Nucleus accumbens (tissue), 56 donors: ENCODE results near the gene ASIP.
"Not testable (repeated sequence)": the region's sequence is repeated elsewhere in the genome, so short reads cannot be mapped to it uniquely, and the experiment has no call there.

Experiments used
- DNase-seq, 56 donors: peaks; one replicate each; lab custom pipeline; 2025; lab: John Stamatoyannopoulos, UW

ASIP gene

DNA sequence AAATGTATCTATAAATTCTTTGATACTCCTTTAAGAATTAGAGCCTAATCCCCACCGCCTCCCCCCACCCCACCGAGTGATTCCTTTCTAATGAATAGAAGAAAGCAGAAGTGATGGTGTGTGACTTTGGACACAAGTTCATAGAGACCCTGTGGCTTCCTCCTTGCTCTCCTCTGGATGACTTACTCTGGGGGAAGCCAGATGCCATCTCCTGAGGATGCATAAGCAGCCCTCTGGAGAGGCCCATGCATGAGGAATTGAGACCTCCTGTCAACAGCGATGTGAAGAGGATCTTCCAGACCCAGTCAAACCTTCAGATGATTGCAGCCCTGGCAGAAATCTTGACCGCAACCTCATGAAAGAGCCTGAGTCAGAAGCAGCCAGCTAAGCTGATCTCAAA lies 40.8 kb downstream of the ASIP start:
- no peak for DNase-seq

DNA sequence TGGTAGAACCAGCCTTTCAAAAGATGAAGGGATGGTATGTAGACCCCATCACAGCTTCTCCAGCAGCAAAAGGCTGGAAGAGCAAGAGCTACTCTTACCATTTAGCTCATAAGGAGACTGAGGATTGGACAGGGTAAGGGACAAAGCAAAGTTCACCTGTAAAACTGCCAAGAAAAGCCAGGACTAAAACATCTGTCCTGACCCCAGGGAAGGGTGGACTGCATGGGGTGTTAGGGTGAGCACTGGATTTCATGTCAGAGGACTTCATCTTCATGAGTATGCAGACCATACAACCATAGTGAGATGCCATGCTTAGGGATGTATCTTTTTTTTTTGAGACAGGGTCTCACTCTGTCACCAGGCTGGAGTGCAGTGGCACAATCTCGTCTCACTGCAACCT lies 42.6 kb downstream of the ASIP start:
- no peak for DNase-seq

DNA sequence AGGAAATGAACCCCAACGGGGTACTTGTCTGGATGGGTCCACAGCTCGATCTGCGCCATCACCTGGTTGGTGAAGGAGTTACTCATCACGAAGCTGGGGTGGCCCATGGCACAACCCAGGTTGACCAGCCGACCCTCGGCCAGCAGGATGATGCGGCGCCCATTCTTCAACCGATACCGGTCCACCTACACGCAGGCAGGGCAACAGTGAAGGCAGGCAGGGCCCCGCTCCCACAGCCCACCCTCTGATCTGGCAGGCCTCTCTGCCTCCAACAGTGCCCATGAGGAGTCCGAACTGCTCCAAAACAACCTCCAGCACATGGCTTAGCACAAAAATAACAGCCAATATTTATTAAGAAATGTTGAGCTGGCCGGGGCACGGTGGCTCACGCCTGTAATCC lies 44.2 kb downstream of the ASIP start:
- no peak for DNase-seq

DNA sequence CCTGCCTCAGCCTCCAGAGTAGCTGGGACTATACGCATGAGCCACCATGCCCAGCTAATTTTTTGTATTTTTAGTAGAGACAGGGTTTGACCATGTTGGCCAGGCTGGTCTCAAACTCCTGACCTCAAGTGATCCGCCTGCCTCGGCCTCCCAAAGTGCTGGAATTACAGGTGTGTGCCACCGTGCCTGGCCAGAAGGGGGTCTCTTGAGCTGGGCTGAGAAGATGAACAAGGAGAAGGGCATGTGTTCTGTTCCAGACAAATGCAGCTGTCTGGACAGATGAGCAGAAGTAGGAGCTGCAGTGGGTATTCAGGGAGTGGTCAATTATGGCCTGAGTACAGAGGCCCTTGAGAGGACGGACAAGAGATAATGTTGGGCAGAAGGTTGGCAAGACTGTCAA lies 46.3 kb downstream of the ASIP start:
- not testable (repeated sequence) for DNase-seq

DNA sequence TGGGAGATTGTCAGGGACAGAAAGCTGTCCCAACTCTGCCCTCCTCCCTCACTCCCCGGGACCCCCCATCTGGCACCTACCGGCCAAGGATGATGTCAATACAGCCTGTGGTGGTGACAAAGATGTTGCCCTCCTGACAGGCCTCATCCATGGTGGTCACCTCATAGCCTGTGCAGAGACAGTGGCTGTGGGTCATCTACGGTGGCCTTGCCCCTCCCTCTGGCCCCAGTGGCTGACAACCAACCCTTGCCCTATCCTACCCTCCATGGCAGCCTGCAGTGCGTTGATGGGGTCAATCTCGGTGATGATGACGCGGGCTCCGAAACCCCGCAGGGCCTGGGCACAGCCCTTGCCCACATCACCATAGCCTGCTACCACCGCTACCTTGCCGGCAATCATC lies 49.2 kb downstream of the ASIP start:
- DNase-seq = no peak

DNA sequence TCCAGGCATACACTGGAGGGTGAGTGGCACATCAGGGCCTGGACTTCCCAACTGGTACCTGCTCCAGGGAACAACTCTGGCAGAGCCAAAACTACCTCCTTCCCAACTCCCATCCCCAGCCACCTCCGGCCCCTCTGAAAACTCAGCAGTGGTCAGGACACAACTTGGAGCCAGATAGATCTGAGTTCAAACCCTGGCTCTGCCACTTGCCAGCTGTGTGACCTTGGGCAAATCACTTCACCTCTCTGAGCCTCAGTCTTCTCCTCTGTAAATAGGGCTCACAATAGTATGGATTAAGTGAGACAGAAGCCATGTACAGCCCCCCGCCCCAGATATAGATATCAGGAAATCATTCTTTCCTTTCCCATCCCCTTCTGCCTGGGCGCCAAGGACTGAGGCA lies 51.3 kb downstream of the ASIP start:
- DNase-seq = no peak

DNA sequence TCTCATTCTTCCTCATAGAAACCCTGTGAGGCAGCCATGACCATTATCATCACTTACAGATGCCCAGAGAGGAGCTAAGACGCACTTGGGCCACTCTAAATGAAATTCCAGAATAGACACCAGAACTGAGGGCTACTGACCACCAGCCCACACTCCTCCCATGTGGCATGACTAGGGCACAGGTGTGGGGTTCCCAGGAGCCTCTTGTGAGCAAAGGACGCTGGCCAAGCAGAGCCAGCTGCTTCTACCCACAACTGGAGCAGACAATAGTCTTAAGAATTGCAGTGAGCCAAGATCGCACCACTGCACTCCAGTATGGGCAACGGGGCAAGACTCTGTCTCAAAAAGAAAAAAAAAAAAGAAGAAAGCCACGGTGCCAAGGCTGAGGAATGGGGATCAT lies 51.9 kb downstream of the ASIP start:
- DNase-seq = no peak

DNA sequence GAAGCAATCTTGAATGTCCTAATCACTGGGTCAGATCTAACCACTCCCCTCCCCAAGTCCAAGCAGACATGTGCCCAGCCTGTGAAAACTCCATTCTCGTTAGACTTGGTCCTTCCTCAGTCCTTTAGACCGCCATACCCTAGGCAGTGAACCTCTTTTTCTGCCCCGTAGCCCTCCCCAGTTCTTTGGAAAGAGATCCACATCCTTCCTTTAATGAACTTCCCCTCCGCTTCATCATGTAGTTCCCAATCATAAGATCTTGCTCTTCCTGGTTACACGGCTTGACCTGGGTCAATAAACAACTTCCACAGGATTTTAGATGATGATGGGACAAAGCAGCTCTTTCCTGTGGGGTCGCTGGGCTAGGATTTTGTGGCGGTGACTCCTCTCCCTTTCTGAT lies 52.4 kb downstream of the ASIP start:
- DNase-seq = no peak

DNA sequence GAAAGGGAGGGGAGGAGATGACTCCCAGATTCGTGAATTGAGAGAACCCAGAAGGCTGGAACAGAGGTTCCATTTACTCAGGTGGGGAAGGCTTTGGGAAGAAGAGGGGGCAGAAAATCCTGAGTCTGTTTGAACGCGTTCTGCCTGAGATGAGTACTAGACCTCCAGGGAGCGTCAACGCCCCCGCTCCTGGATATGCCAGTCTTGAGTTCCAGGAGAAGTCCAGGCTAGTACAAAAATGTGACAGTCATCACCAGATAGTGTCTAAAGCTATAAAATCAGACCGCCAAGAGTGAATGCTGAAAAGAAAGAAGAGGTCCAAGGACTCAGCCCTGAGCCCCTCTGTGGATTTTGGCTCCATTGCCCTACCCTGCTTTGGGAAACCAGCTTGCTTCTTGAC lies 53.3 kb downstream of the ASIP start:
- DNase-seq = no peak

DNA sequence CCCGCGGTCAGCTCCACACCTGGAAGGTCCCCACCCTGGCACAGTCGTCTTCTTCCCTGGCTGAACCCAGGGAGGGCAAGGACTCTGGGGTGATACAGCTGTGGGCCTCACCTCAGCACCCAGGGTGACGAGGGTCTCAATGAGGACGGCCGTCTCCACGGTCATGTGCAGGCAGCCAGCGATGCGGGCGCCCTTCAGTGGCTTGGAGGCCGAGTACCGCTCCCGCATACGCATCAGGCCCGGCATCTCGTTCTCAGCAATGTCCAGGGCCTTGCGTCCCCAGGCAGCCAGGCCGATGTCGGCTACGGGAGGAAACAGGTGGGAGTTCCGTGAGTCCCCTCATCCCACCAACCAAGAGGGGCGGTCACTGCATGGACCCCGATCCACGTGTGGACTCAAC lies 54.1 kb downstream of the ASIP start:
- DNase-seq = no peak

DNA sequence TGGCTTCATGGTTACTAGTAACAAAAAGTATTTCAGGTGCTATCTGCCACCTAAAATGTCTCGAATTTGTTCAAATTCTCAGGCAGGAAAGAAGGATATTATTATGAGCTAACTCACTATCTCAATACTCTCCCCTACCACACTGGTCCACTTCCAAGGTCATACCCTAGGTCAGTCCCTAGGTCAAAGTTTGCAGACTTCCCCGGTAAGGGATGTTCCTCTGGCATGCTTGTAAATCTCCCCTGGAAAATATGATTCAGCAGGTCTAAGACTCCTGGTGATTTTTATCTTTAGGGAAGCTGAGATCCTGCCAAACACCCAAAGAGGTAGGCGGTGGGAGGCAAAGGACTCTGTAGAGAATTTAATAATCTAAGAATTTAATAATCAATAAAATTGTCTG lies 55.2 kb downstream of the ASIP start:
- DNase-seq = peak in 1 of 56 donors; percentile 10

DNA sequence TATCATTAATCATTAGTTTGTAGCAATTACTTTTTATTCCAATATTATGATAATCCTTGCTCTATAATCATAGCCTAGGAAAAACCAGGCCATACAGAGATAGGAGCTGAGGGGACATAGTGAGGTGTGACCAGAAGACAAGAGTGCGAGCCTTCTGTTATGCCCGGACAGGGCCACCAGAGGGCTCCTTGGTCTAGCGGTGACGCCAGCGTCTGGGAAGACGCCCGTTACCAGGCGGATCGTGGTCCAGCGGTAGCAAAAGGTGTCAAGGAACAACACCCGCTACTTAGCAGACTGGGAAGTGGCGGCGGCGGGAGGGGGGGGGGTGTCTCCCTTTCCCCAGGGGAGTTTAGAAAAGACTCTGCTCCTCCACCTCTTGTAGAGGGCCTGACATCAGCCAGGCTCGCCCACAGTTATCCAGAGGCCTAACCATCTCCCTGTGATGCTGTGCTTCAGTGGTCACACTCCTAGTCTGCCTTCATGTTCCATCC lies 57.1 kb downstream of the ASIP start:
- not testable (repeated sequence) for DNase-seq

DNA sequence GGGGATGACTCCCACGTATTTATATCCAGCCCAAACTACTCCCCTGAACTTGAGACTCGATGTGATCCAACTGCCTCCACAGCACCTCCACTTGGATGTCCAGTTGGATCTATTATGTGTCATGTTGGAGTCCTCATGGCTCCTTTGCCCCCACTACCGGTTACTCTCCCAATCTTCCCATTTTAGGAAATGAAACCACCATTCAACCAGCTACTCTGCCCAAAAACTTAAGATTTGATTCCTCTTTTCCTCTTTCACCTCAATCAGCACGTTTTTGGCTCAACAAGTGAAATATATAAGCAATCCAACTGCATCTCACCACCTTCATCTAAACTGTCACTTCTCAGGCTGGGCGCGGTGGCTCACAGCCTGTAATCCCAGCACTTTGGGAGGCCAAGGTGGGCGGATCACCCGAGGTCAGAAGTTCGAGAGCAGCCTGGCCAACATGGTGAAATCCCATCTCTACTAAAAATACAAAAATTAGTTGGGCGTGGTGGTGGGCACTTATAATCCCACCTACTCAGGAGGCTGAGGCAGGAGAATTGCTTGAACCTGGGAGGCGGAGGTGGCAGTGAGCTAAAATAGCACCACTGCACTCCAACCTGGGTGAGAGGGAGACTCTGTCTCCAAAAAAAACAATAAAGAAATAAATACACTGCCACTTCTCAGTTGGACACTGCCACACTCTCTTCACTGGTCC lies 58.5 kb downstream of the ASIP start:
- no peak for DNase-seq

DNA sequence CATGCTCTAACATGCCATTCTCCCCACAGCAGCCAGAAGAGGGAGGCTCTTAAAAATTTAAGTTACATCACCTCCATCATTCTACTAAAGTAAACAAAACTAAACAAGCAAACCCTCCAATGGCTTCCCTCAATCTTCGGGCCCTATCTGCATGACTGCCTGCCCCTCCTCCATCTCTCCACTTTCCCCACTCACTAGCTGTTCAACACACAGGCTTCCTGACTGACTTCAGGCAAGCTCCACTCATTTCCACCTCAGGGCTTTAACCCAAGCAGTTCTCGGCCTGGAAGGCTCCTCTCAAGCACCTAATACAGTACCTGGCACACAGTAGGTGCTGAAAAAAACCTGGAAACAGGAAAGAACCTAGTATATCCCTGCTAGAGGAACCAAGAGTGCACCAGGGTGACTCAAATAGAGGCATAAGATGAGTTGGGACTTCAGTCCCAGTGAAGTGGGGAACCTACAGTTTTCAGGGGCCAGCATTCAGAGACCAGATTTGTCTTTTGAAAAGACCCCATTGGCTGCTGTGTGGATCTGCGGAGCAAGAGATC lies 59.1 kb downstream of the ASIP start:
- DNase-seq = no peak

DNA sequence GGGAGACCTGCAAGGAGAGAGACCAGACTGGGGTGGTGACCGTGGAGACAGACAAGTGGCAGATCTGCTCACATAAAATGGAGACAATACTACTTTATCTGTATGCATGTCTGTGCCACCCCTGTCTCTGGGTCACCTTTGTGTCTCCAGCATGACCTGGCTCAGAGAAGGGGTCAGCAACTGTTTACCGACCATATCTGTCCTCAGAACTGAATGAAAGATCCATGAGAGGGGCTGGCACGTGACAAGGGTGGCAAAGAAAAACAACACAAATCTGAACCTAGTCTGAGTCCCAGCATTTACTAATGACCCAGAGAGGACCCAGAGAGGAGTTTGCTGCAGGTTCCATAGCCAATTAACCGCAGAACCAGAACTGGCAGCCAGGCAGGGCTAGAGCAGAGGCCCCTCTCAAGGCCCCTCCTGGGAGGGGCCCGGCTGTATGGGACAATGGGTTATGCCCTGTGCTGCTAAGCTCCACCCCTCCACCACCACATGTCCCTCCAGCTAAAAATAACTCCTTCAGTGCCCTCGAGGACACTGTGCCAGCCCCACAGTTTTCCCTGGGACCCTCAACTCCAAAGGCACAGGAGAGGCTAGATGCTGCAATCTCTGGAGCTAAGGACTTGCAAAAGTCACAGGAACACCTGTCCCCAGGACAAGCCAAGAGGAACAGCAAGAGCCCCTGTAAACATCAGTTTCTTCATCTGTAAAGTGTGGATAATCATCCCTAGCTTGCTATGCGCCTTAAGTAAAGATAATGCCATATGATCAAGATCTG lies 59.8 kb downstream of the ASIP start:
- peak in 1 of 56 donors; percentile 3 for DNase-seq

DNA sequence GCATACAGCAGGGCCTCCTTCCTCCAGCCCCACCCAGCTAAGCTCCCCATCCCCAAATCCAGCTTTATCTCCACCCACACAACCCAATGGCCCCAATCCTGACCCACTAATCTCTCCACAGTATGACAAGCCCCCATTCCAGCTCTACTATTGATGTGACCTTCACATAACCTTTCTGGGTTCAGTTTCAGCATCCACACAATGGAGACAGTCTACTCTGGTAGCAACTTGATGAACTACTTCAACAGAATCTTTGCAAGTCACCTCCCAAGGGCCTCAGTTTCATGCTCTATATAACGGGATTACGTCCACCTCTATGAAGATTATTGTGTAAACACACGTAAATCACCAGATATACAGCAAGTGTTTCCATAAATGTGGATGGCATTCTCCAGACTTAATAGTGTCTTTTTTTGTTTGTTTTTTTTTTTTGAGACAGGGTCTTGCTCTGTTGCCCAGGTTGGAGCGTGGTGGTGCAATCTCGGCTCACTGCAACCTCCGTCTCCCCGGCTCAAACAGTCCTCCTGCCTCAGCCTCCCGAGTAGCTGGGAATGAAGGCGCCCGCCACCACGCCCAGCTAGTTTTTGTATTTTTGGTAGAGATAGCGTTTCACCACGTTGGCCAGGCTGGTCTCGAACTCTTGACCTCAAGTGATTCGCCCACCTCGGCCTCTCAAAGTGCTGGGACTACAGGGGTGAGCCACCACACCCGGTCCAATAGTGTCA lies 60.5 kb downstream of the ASIP start:
- no peak for DNase-seq

DNA sequence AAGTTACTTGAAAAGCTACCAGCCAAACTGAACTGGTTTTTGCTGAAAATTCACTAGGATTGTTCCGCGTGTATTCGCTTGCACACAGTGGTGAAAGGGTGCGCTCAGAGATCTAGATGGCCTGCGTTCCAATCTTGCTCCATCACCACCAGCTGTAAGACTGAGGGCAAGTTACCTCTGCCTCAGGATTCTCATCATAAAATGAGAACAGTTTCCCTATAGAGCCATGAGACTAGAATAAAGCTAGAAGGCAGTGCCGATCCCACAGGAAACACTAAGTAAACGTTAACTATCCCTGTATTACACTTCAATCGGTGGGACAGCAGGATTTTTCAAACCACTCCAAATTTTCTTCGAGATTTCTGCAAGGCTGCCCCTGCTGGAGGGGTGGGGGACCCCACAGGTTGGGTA lies 61.1 kb downstream of the ASIP start:
- no peak for DNase-seq

DNA sequence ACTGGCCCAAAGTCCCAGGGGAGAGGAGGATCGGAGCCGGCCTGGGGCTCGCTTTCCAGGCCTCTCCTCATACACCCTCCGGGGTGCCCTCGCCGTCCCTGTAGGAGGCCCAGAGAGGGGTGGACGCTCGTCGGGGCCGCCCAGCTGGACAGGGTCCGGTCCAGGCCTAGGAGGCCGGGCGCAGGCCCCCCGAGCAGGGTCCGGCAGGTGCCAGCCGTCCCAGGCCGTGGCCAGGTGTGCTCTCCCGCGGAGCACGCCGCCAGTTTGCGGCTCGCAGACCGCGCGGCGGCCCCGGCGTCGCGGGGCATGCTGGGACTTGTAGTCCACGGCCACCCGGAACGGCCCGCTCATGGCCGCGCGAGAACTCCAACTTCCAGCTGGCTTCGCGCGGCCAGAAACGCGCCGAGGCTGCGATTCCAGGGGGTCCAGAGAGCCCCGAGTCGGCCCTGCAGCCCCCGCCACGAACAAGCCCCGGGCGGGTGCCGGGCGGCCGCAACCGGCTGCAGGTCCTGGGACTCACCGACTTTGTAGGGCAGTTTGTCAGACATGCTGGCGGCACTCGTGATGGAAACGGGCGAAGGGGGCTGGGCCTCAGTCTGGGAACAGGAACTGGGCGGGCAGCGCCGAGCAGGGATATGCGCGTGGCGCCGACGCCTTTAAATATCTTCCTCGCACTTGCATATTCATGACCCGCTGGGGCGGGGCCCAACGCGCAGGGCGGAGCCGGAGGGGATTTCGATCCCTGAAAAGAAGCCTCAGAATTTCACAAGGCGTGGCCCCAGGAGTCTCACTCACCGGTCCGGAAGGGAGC lies 61.7 kb downstream of the ASIP start, which contains the start of gene AHCY:
TSS of gene AHCY (minus strand) at position 633 of the 811 bp plus-strand sequence. CDS start at position 548, 85 bp downstream.
- peak; percentile 72 to 99 (median 94) for DNase-seq

DNA sequence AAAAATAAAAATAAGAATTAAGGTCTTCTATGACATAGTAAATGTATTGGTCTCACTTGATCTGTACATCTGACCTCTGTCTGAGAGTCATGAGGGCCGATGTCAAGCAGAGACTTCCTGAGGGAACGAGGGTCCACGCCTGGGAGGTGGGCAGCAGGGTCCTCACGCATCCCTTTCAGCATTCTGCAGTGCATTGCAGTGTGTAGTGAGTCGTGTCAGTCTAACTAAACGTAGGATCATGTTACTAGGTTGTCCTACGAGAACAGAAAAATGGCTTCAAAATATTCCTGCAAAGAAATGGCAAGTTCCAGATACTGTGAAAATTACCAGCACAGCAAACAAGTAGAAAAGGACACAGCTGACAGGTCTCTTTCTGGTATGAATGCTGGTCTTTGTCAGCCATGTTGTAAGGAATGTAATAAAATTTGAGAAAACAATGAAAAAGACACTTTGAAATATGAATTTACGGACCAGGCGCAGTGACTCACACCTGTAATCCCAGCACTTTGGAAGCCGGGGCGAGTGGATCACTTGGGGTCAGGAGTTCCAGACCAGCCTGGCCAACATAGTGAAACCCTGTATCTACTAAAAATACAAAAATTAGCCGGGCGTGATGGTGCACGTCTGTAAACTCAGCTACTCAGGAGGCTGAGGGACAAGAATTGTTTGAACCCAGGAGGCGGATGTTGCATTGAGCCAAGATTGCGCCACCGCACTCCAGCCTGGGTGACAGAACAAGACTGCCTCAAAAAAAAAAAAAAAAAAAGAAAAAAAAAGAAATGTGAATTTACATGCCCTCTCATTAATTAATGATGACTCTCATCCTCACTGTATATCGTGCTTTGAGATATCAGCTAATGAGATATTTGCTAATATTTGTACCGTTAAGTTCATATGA lies 64.4 kb downstream of the ASIP start:
- no peak for DNase-seq
